Activated CD8-positive, alpha-beta memory T cell treated with anti-CD3 and anti-CD28 coated beads, Interleukin-2, amount 10 ng/mL, durations not matched to agents 7 days and 5 days (primary cell): ENCODE data around the gene CDO1. TPM values are rescaled to one million over a fixed set of nuclear protein-coding genes. Genes with fewer than 3 reads are reported as not detected.
"Not testable (repeated sequence)": the region's sequence is repeated elsewhere in the genome, so short reads cannot be mapped to it uniquely, and the experiment has no call there.

Experiments
- ATAC-seq: fragments of 150-1000 bp; cut with Tn5 transposase; one replicate; pipeline ENCODE4 v1.10.0; 2021; ENCODE audit warnings: moderate library complexity
- CTCF ChIA-PET: fragments of 350-600 bp; sonication (Branson Sonifier 250); formaldehyde crosslinking; loops from one replicate; lab custom pipeline; 2021; ENCODE audit warnings: antibody characterized with exemption; lab: Charles Lee
- DNase-seq: peaks from one replicate; pipeline ENCODE4 v3.0.0-alpha.2; 2020
- H3K27ac Mint-ChIP-seq: one replicate; pipeline ENCODE4 v1.8.0; 2021; ENCODE audit warnings: mild to moderate bottlenecking, mixed read lengths
- H3K27me3 Mint-ChIP-seq: one replicate; pipeline ENCODE4 v1.8.0; 2021; ENCODE audit warnings: mixed read lengths
- H3K36me3 Mint-ChIP-seq: one replicate; pipeline ENCODE4 v1.8.0; 2021; ENCODE audit warnings: mild to moderate bottlenecking, mixed read lengths
- H3K4me1 Mint-ChIP-seq: one replicate; pipeline ENCODE4 v1.8.0; 2021; ENCODE audit warnings: mixed read lengths
- H3K4me3 Mint-ChIP-seq: one replicate; pipeline ENCODE4 v1.8.0; 2021; ENCODE audit warnings: mild to moderate bottlenecking, moderate library complexity, mixed read lengths
- H3K9me3 Mint-ChIP-seq: one replicate; pipeline ENCODE4 v1.8.0; 2022; ENCODE audit warnings: low read depth, mixed read lengths
- total RNA-seq, 2 experiments: library from RNA; stranded (reverse); gene quantifications; one replicate each; pipeline ENCODE4 v1.2.3, GENCODE V29; 2021

CDO1 gene
- total RNA-seq, 2 experiments from 2014 or later, result 0.30 TPM; not detected in 1

GRCh38 chr5:115842952-115843351 is 26.5 kb upstream of the CDO1 start:
- DNase-seq (no peak), ATAC-seq (no peak)
- peak overlapping the region; percentile 92 for H3K27ac Mint-ChIP-seq
- peaks cover 46% of the 10 kb centered on the region for H3K4me1 Mint-ChIP-seq
- H3K9me3 Mint-ChIP-seq, result no peaks in the 10 kb centered on the region
- H3K4me3 Mint-ChIP-seq, result peak overlapping the region; percentile 98
- CTCF ChIA-PET, result interaction anchor here (0.6 to 1.5 kb wide), 8 partner anchors 10 to 298 kb away, joined by 3 to 6 read pairs (median 4); partner anchors contain the start of genes COMMD10 and FEM1C
- peaks cover 10% of the 10 kb centered on the region for H3K36me3 Mint-ChIP-seq
- no peaks in the 10 kb centered on the region for H3K27me3 Mint-ChIP-seq

GRCh38 chr5:115842089-115842935 is 25.9 kb upstream of the CDO1 start:
- Mint-ChIP-seq H3K4me1 (peaks cover 51% of the 10 kb centered on the region), H3K27ac (peak overlapping the region; percentile 100), H3K27me3 (no peaks in the 10 kb centered on the region), H3K4me3 (peak overlapping the region; percentile 98), H3K36me3 (peaks cover 15% of the 10 kb centered on the region), H3K9me3 (no peaks in the 10 kb centered on the region)
- peak; percentile 46 for DNase-seq
- peak; percentile 31 for ATAC-seq
- CTCF ChIA-PET, result interaction anchor here (0.6 to 1.8 kb wide), 10 partner anchors 10 to 298 kb away, joined by 3 to 6 read pairs (median 4); partner anchors contain the start of genes COMMD10 and FEM1C

- Mint-ChIP-seq H3K4me3 (peak within 1 kb of the TSS; percentile 98), H3K27ac (peak within 1 kb of the TSS; percentile 100), H3K36me3 (peaks cover 19% of the 10 kb centered on the region), H3K4me1 (peaks cover 53% of the 10 kb centered on the region), H3K9me3 (no peaks in the 10 kb centered on the region), H3K27me3 (no peaks in the 10 kb centered on the region)
- DNase-seq (peak; percentile 94), ATAC-seq (peak; percentile 90)
- CTCF ChIA-PET, result interaction anchor here (1.0 to 3.3 kb wide), 7 partner anchors 8 to 297 kb away, joined by 3 to 32 read pairs (median 4); partner anchors contain the start of gene FEM1C
Measured at GRCh38 chr5:115841382-115842088, 25.1 kb upstream of the CDO1 start, which contains the start of the genes AP3S1 and ATG12. AP3S1 (plus strand) TSS chr5:115841935; CDS start chr5:115842038, 103 bp downstream. ATG12 (minus strand) TSS chr5:115841565; CDS start chr5:115841552, 13 bp downstream.

- CTCF ChIA-PET, result interaction anchor here (1.0 to 3.3 kb wide), 9 partner anchors 8 to 296 kb away, joined by 3 to 32 read pairs (median 4); partner anchors contain the start of gene FEM1C
- no peaks in the 10 kb centered on the region for H3K9me3 Mint-ChIP-seq
- ATAC-seq, result no peak
- H3K27ac Mint-ChIP-seq, result peak overlapping the region; percentile 100
- H3K36me3 Mint-ChIP-seq, result peaks cover 24% of the 10 kb centered on the region
- DNase-seq, result no peak
- H3K4me1 Mint-ChIP-seq, result peaks cover 56% of the 10 kb centered on the region
- H3K27me3 Mint-ChIP-seq, result no peaks in the 10 kb centered on the region
- peak overlapping the region; percentile 98 for H3K4me3 Mint-ChIP-seq
Measured at GRCh38 chr5:115840873-115841272, 24.4 kb upstream of the CDO1 start.

DNA sequence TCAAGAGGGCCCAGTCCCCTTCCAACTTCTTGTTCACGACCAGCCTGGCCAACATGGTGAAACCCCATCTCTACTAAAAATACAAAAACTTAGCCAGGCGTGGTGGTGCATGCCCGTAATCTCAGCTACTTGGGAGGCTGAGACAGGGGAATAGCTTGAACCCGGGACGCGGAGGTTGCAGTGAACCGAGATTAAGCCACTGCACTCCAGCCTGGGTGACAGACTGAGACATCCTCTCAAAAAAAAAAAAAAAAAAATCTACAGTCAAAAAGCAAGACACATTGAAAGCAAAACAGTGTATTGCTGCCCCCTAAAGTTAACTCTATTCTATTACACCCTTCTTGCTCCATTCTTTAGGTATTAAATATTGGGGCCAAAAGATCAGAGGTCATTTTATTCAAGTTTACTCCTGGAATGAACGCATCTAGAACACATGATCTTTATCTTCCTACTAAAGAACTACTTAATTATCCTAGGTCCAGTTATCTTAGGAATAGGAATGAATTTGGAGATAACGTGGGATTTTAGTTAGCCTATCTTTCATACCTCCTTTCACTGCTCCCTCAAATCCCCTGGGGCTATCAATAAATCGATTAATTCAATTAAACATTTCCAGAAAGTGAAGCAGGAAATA is 22.5 kb upstream of the CDO1 start:
- peaks cover 35% of the 10 kb centered on the region for H3K36me3 Mint-ChIP-seq
- CTCF ChIA-PET, result interaction anchor here (0.7 to 3.3 kb wide), 11 partner anchors 9 to 229 kb away, joined by 3 to 32 read pairs (median 3); no protein-coding TSS in a partner anchor
- peak overlapping the region; percentile 59 for H3K4me3 Mint-ChIP-seq
- no peaks in the 10 kb centered on the region for H3K27me3 Mint-ChIP-seq
- peaks cover 44% of the 10 kb centered on the region for H3K4me1 Mint-ChIP-seq
- no peaks in the 10 kb centered on the region for H3K9me3 Mint-ChIP-seq
- ATAC-seq (peak; percentile 12), DNase-seq (no peak)
- peak overlapping the region; percentile 49 for H3K27ac Mint-ChIP-seq

GRCh38 chr5:115835481-115835880 is 19.0 kb upstream of the CDO1 start:
- no peak for DNase-seq
- Mint-ChIP-seq H3K27ac (no peak overlapping the region), H3K27me3 (no peaks in the 10 kb centered on the region), H3K9me3 (no peaks in the 10 kb centered on the region), H3K36me3 (peaks cover 45% of the 10 kb centered on the region), H3K4me1 (peaks cover 34% of the 10 kb centered on the region), H3K4me3 (no peak overlapping the region)
- CTCF ChIA-PET, result interaction anchor here (0.6 kb wide), 1 partner anchor 204 kb away, joined by 3 read pairs; no protein-coding TSS in a partner anchor
- no peak for ATAC-seq

DNA sequence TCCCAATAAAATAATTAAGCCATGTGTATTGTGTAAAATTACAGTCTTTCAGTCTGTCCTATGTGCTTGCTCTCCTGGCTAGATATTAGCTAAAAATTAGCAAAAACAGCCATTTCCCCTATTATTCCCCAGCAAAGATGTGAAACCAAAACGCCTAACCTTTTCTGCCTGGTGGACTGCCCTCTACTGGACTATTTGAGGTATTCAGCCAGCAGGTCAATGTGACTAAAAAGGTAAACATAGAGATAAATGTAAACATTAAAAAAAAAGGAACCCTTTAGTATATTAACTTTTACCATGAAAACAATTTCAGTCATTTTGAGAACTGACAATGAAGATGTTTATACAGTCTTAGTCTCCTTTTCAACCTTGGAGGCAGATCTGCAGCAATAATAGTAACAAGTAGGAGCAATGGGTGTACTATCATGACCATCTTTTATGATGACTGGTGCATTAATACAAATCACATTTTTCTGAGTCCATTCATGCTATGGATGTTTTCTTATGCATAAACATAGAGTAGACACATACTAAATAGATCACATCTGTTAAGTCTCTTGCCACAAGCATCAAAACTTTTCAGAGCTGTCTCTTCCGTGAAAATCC is 14.8 kb upstream of the CDO1 start:
- Mint-ChIP-seq H3K27me3 (no peaks in the 10 kb centered on the region), H3K4me3 (no peak overlapping the region), H3K36me3 (peaks cover 55% of the 10 kb centered on the region), H3K4me1 (peaks cover 5% of the 10 kb centered on the region), H3K9me3 (peaks cover 4% of the 10 kb centered on the region), H3K27ac (no peak overlapping the region)
- ATAC-seq (peak; percentile 49), DNase-seq (no peak)
- CTCF ChIA-PET, result interaction anchor here (0.6 to 1.8 kb wide), 6 partner anchors 12 to 203 kb away, joined by 3 to 4 read pairs (median 4); no protein-coding TSS in a partner anchor

DNA sequence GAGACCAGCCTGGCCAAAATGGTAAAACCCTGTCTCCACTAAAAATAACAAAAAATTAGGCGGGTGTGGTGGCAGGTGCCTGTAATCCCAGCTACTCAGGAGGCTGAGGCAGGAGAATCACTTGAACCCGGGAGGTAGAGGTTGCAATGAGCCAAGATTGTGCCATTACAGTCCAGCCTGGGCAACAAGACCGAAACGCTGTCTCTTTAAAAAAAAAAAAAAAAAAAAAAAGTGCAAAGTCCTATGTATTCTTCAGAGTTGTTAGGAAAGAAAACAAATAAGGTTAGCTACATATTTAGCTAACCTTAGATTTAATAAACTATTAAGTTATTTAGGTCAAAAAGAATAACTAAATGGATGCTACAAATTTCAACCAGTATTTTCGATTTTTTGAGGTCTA is 13.5 kb upstream of the CDO1 start:
- ATAC-seq, result no peak

GRCh38 chr5:115825948-115826347 is 9.5 kb upstream of the CDO1 start:
- Mint-ChIP-seq H3K27ac (no peak overlapping the region), H3K9me3 (peaks cover 5% of the 10 kb centered on the region), H3K4me1 (no peaks in the 10 kb centered on the region), H3K4me3 (no peak overlapping the region), H3K36me3 (peaks cover 29% of the 10 kb centered on the region), H3K27me3 (peaks cover 18% of the 10 kb centered on the region)
- CTCF ChIA-PET, result interaction anchor here (1.3 kb wide), 1 partner anchor 191 kb away, joined by 4 read pairs; no protein-coding TSS in a partner anchor
- ATAC-seq (no peak), DNase-seq (no peak)

More for the DNA sequence above, 13.5 kb upstream of the CDO1 start:
- Mint-ChIP-seq H3K27ac (no peak overlapping the region), H3K27me3 (peaks cover under 1% of the 10 kb centered on the region), H3K36me3 (peaks cover 44% of the 10 kb centered on the region), H3K4me3 (no peak overlapping the region), H3K9me3 (peaks cover 5% of the 10 kb centered on the region), H3K4me1 (peaks cover 4% of the 10 kb centered on the region)
- DNase-seq, result no peak
- CTCF ChIA-PET, result interaction anchor here (0.9 to 1.0 kb wide), 2 partner anchors 10 to 245 kb away, joined by 3 to 4 read pairs; no protein-coding TSS in a partner anchor

- DNase-seq, H3K4me1 Mint-ChIP-seq, ATAC-seq, H3K27ac Mint-ChIP-seq, H3K9me3 Mint-ChIP-seq, CTCF ChIA-PET, H3K4me3 Mint-ChIP-seq: not testable (repeated sequence)
- Mint-ChIP-seq H3K36me3 (peaks cover 29% of the 10 kb centered on the region), H3K27me3 (peaks cover 27% of the 10 kb centered on the region)
Measured at GRCh38 chr5:115824983-115825382, 8.5 kb upstream of the CDO1 start.

DNA sequence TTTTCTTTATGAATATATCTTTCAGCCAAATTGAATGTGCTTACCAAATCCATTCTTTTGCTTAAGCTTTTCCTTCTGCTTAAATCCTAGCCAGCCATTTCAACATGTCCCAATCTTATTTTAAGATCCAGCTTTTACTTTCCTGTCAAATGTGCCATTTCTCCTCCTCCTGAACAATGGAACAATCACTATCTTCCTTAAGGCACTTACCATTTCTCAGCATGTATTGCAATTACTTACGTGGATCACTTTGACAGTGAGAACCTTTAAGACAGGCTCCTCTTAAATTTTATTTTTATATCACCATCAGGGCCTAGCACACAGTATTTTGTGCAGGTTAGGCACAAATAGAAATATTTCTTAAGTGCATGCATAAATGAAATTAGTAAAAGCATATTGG is 4.4 kb upstream of the CDO1 start:
- peaks cover 1% of the 10 kb centered on the region for H3K36me3 Mint-ChIP-seq
- CTCF ChIA-PET, result no interaction called here

DNA sequence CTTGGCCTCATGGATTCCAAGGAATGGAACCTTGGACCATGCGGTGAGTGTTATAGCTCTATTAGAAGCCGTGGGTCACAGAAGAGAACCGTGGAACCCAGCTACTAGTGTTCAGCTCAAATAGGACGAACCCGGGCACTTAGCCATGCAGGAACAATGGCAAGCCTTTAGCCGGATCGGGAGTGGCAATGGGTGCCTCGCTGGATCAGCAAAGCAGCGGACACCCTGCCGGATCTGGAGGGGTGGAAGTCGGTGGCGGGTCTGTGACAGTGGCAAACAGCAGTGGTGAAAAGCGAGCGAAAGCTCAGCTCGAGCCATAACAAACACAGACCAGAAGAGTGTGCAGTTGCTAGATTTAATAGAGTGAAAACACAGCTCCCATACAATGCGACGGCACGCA is 2.4 kb upstream of the CDO1 start:
- DNase-seq, result no peak
- Mint-ChIP-seq H3K27ac (no peak overlapping the region), H3K36me3 (peaks cover 1% of the 10 kb centered on the region), H3K27me3 (peaks cover 75% of the 10 kb centered on the region), H3K4me3 (no peak overlapping the region), H3K4me1 (peaks cover 27% of the 10 kb centered on the region), H3K9me3 (no peaks in the 10 kb centered on the region)
- CTCF ChIA-PET, result interaction anchor here (1.3 to 1.4 kb wide), 2 partner anchors 12 to 216 kb away, joined by 3 read pairs; no protein-coding TSS in a partner anchor
- no peak for ATAC-seq

More for the DNA sequence above, 4.4 kb upstream of the CDO1 start:
- DNase-seq, result no peak
- no peak overlapping the region for H3K4me3 Mint-ChIP-seq
- peaks cover 8% of the 10 kb centered on the region for H3K4me1 Mint-ChIP-seq
- H3K9me3 Mint-ChIP-seq, result no peaks in the 10 kb centered on the region
- H3K27ac Mint-ChIP-seq, result no peak overlapping the region
- ATAC-seq, result no peak
- peaks cover 61% of the 10 kb centered on the region for H3K27me3 Mint-ChIP-seq
